DMS53 (cell line): ENCODE measurements around the gene LGALS4.
A peak's percentile ranks its signal among the peaks of the same experiment; 100 is the strongest.
"Not testable (repeated sequence)": the region's sequence is repeated elsewhere in the genome, so short reads cannot be mapped to it uniquely, and the experiment has no call there.

Source experiments
- DNase-seq: peaks from one replicate; lab custom pipeline; 2025; lab: John Stamatoyannopoulos, UW

Gene LGALS4

GRCh38 chr19:38770228-38770948 is 42.4 kb downstream of the LGALS4 start:
- peak; percentile 53 for DNase-seq

- peak; percentile 91 for DNase-seq
Measured at GRCh38 chr19:38769635-38770211, 43.0 kb downstream of the LGALS4 start.

- DNase-seq = no peak
Measured at GRCh38 chr19:38766276-38767047, 46.3 kb downstream of the LGALS4 start.

- no peak for DNase-seq
Measured at GRCh38 chr19:38765214-38765613, 47.5 kb downstream of the LGALS4 start.

- DNase-seq = no peak
Measured at GRCh38 chr19:38763795-38764220, 48.9 kb downstream of the LGALS4 start.

GRCh38 chr19:38761884-38762389 is 50.8 kb downstream of the LGALS4 start:
- DNase-seq = not testable (repeated sequence)

- not testable (repeated sequence) for DNase-seq
Measured at GRCh38 chr19:38760805-38761517, 51.8 kb downstream of the LGALS4 start.

GRCh38 chr19:38759590-38760003 is 53.1 kb downstream of the LGALS4 start:
- DNase-seq = no peak

- not testable (repeated sequence) for DNase-seq
Measured at GRCh38 chr19:38754196-38754595, 58.5 kb downstream of the LGALS4 start.

- not testable (repeated sequence) for DNase-seq
Measured at GRCh38 chr19:38753783-38754182, 59.0 kb downstream of the LGALS4 start.
